Activated T-cell treated with anti-CD3 and anti-CD28 coated beads, Interleukin-2, amount 50 U/mL, for 72 hours (primary cell): ENCODE results near the gene ADGRB3. TPM values are rescaled to one million over a fixed set of nuclear protein-coding genes. Genes with fewer than 3 reads are reported as not detected.
"Not testable (repeated sequence)": the region's sequence is repeated elsewhere in the genome, so short reads cannot be mapped to it uniquely, and the experiment has no call there.

Experiments
- ATAC-seq, 2 donors: fragments of 150-1000 bp; cut with Tn5 transposase; replicated peaks in 1 of 2; 2 replicates each; pipeline ENCODE4 v1.10.0; 2021; ENCODE audit warnings: moderate library complexity in 2 of 2, mild to moderate bottlenecking in 1 of 2
- DNase-seq, 2 donors: peaks; one replicate each; pipeline ENCODE4 v3.0.0; 2021 to 2022; ENCODE audit warnings: mixed read lengths in 1 of 2
- H3K27ac Mint-ChIP-seq: one replicate; pipeline ENCODE4 v1.8.0; 2022; ENCODE audit warnings: mild to moderate bottlenecking, moderate library complexity, mixed read lengths
- H3K27me3 Mint-ChIP-seq: one replicate; pipeline ENCODE4 v1.8.0; 2022; ENCODE audit warnings: low read depth, mixed read lengths
- H3K36me3 Mint-ChIP-seq, 2 donors: one replicate each; pipeline ENCODE4 v1.8.0; 2022; ENCODE audit warnings: mixed read lengths in 2 of 2, mild to moderate bottlenecking in 1 of 2; ENCODE audit not compliant: insufficient read depth in 2 of 2
- H3K4me1 Mint-ChIP-seq: one replicate; pipeline ENCODE4 v1.8.0; 2022; ENCODE audit warnings: low read depth, mixed read lengths
- H3K4me3 Mint-ChIP-seq, 2 donors: one replicate each; pipeline ENCODE4 v1.8.0; 2022; ENCODE audit warnings: mild to moderate bottlenecking in 2 of 2, mixed read lengths in 2 of 2, moderate library complexity in 2 of 2
- H3K9me3 Mint-ChIP-seq, 2 donors: one replicate each; pipeline ENCODE4 v1.8.0; 2022; ENCODE audit warnings: mixed read lengths in 2 of 2
- total RNA-seq, 2 donors: library from RNA; stranded (reverse); gene quantifications; one replicate each; pipeline ENCODE4 v1.2.3, GENCODE V29; 2022

ADGRB3 gene
- total RNA-seq, 2 donors from 2014 or later: not detected

DNA sequence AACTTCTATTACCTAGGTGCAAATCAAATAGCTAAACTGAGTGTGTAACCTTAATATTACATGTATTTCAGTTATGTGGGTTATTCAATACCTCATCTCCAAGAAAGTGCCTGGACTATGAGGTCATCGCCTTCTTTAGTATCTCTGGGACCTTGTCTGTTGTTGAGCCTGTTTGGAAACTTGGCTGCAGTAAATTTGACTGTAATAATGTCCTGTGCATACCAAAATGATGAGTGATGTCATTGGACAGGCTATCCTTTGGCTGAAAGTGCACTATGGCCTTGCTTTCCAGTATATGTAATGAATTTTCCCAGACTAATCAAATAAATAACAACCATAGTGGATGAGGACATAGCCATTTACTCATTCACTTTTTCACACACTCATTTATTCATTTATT, 455.1 kb downstream of the ADGRB3 start:
- no peak overlapping the region for H3K4me3 Mint-ChIP-seq
- H3K9me3 Mint-ChIP-seq: peaks cover 0 to 2% of the 10 kb centered on the region in 2 donors
- H3K27ac Mint-ChIP-seq: no peak overlapping the region
- H3K36me3 Mint-ChIP-seq: no peaks in the 10 kb centered on the region
- no peaks in the 10 kb centered on the region for H3K4me1 Mint-ChIP-seq
- DNase-seq (no peak), ATAC-seq (no peak)
- H3K27me3 Mint-ChIP-seq: no peaks in the 10 kb centered on the region

DNA sequence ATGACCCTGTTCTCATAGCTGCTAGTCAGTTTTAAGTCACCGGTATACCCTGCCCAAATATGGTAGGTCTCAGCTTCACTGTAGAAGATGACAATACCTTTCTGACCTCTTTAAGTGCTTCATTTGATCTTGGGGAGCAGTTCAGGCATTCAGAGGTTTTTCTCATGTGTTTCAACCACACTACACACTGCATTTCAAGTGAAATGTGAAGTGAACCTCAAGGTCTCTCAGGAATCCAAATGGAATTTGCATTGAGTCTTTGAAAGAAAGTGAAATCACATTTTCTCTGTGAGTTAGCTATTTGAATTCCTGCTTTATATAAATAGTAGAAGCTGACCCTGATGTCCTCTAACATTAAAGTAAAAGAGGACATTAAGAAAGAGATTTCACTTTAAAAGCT, 461.6 kb downstream of the ADGRB3 start:
- Mint-ChIP-seq H3K27ac (no peak overlapping the region), H3K36me3 (no peaks in the 10 kb centered on the region), H3K4me1 (no peaks in the 10 kb centered on the region), H3K9me3 (peaks cover 1 to 2% of the 10 kb centered on the region in 2 donors), H3K4me3 (no peak overlapping the region), H3K27me3 (no peaks in the 10 kb centered on the region)
- no peak for ATAC-seq
- no peak for DNase-seq

DNA sequence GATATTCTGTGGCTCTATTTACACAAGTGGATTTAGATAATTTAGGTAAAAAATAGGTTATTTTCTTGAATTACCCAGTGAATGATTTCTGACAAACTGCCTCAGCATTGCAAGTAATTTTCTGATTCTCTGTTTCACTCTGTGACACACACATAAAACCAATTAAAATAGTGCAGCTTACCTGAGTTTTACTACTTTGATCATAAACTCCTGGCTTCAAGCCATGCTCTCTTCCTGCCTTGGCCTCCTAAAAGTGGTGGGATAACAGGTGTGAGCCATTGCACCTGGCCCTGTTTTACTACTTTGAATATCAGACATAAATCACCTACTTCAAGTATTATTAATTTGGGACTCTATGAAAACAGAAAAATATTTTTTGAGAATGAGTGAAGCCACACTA, 462.9 kb downstream of the ADGRB3 start:
- no peaks in the 10 kb centered on the region for H3K36me3 Mint-ChIP-seq
- H3K27ac Mint-ChIP-seq: no peak overlapping the region
- H3K27me3 Mint-ChIP-seq: no peaks in the 10 kb centered on the region
- no peak overlapping the region for H3K4me3 Mint-ChIP-seq
- ATAC-seq: no peak
- DNase-seq: no peak
- H3K4me1 Mint-ChIP-seq: no peaks in the 10 kb centered on the region
- H3K9me3 Mint-ChIP-seq: peaks cover 0 to 2% of the 10 kb centered on the region in 2 donors

DNA sequence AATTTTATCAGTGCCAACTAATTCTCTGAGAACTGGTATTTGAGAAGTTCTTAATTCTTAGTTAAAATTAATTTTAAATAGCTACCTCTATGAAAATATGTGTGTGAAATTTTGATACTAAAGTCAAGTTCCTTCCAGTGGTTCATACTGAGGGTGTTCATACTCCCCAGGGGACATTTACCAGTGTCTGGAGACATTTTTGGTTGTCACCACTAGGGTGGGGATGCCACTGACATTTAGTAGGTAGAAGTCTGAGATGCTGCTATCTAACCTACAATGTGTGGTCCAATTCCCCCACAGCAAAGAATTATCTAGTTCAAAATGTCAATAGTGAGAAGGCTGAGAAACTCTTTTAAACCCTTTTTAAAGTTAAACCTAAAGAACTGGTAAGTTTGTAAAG, 463.8 kb downstream of the ADGRB3 start:
- Mint-ChIP-seq H3K4me3 (no peak overlapping the region), H3K27ac (no peak overlapping the region), H3K4me1 (no peaks in the 10 kb centered on the region), H3K9me3 (peaks cover 0 to 2% of the 10 kb centered on the region in 2 donors), H3K36me3 (no peaks in the 10 kb centered on the region), H3K27me3 (no peaks in the 10 kb centered on the region)
- DNase-seq (no peak), ATAC-seq (no peak)

GRCh38 chr6:69100772-69101171, 465.7 kb downstream of the ADGRB3 start:
- DNase-seq: no peak
- peaks cover 0 to 6% of the 10 kb centered on the region in 2 donors for H3K9me3 Mint-ChIP-seq
- H3K4me1 Mint-ChIP-seq: no peaks in the 10 kb centered on the region
- H3K27ac Mint-ChIP-seq: no peak overlapping the region
- no peak overlapping the region for H3K4me3 Mint-ChIP-seq
- ATAC-seq: no peak
- no peaks in the 10 kb centered on the region for H3K36me3 Mint-ChIP-seq
- no peaks in the 10 kb centered on the region for H3K27me3 Mint-ChIP-seq

- no peak for DNase-seq
- no peak for ATAC-seq
- H3K36me3 Mint-ChIP-seq: no peaks in the 10 kb centered on the region
- H3K9me3 Mint-ChIP-seq: peaks cover 0 to 6% of the 10 kb centered on the region in 2 donors
- no peaks in the 10 kb centered on the region for H3K4me1 Mint-ChIP-seq
- no peak overlapping the region for H3K4me3 Mint-ChIP-seq
- no peak overlapping the region for H3K27ac Mint-ChIP-seq
- H3K27me3 Mint-ChIP-seq: no peaks in the 10 kb centered on the region
Measured at GRCh38 chr6:69102416-69102815, 467.3 kb downstream of the ADGRB3 start.

- Mint-ChIP-seq H3K4me1 (no peaks in the 10 kb centered on the region), H3K36me3 (no peaks in the 10 kb centered on the region), H3K9me3 (peaks cover 0 to 6% of the 10 kb centered on the region in 2 donors), H3K4me3 (no peak overlapping the region), H3K27ac (no peak overlapping the region), H3K27me3 (no peaks in the 10 kb centered on the region)
- ATAC-seq (no peak), DNase-seq (no peak)
Measured at GRCh38 chr6:69105288-69105687, 470.2 kb downstream of the ADGRB3 start.

DNA sequence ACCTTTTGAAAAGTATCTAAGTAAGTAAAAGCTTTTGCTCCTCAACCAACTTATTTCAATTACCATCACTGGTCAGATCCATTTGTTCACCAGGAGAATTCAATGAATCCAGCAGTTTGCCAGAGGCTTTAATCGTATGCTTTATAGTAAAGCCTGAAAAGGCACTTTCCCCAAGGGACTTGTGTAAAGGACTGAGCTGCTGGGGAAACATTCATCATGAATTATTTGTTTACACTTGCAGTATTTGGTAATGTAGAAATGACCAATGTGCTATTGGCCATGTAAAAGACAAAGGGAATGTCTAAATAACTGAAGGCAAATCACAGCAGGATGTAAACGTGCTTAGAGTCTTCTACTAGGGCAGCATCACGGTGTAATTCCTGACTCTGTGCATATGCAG, 471.4 kb downstream of the ADGRB3 start:
- Mint-ChIP-seq H3K4me3 (no peak overlapping the region), H3K4me1 (no peaks in the 10 kb centered on the region), H3K27me3 (no peaks in the 10 kb centered on the region), H3K9me3 (peaks cover 0 to 5% of the 10 kb centered on the region in 2 donors), H3K27ac (no peak overlapping the region), H3K36me3 (no peaks in the 10 kb centered on the region)
- DNase-seq: no peak
- no peak for ATAC-seq

- ATAC-seq (no peak), DNase-seq (no peak)
- Mint-ChIP-seq H3K27ac (no peak overlapping the region), H3K9me3 (peaks cover 0 to 1% of the 10 kb centered on the region in 2 donors), H3K36me3 (no peaks in the 10 kb centered on the region), H3K4me1 (no peaks in the 10 kb centered on the region), H3K4me3 (no peak overlapping the region), H3K27me3 (no peaks in the 10 kb centered on the region)
Measured at GRCh38 chr6:69111301-69111700, 476.2 kb downstream of the ADGRB3 start.

DNA sequence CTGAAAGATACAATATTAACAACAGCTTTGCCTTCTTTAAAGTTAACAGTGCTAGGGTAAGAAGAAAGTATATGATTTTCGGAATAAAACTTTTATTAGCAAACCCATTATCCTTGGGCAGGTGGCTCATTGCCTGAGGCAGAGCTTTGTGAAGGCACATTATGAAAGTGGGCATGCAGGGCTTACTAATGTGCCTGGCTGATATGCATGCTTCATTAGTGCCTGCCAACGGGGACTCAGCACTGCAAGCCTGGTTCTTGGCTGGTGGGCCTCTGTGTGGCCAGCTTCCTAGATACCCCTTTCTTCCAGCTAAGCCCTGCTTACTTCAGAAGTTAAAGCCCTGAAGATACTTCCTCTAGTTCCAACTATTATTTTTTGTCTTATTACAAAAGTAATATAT, 481.6 kb downstream of the ADGRB3 start:
- Mint-ChIP-seq H3K27ac (no peak overlapping the region), H3K4me3 (no peak overlapping the region), H3K9me3 (peaks cover 5 to 8% of the 10 kb centered on the region in 2 donors), H3K36me3 (peaks cover 0 to 2% of the 10 kb centered on the region in 2 donors), H3K4me1 (no peaks in the 10 kb centered on the region), H3K27me3 (no peaks in the 10 kb centered on the region)
- ATAC-seq (no peak), DNase-seq (no peak)

DNA sequence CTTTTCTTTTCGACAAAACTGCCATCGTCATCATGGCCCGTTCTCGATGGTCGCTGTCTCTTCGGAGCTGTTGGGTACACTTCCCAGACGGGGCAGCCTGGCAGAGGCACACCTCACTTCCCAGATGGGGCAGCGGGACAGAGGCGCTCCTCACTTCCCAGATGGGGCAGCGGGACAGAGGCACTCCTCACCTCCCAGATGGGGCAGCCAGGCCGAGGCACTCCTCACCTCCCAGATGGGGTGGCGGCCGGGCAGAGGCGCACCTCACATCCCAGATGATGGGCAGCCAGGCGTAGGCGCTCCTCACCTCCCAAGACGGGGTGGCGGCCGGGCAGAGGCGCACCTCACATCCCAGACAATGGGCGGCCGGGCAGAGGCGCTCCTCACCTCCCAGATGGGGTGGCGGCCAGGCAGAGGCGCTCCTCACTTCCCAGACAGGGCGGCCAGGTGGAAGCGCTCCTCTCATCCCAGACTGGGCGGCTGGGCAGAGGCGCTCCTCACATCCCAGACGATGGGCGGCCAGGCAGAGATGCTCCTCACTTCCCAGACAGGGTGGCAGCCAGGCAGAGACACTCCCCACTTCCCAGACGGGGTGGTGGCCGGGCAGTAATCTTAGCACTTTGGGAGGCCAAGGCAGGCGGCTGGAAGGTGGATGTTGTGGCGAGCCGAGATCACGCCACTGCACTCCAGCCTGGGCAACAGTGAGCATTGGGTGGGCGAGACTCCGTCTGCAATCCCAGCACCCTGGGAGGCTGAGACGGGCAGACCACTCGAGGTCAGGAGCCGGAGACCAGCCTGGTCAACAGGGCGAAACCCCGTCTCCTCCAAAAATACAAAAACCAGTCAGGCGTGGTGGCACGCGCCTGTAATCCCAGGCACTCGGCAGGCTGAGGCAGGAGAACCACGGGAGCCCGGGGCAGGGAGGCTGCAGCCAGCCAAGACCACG, 486.7 kb downstream of the ADGRB3 start:
- not testable (repeated sequence) for H3K9me3 Mint-ChIP-seq, H3K4me3 Mint-ChIP-seq, H3K4me1 Mint-ChIP-seq, DNase-seq, H3K36me3 Mint-ChIP-seq, H3K27me3 Mint-ChIP-seq, ATAC-seq, H3K27ac Mint-ChIP-seq

- Mint-ChIP-seq H3K4me1 (no peaks in the 10 kb centered on the region), H3K9me3 (peaks cover 7 to 8% of the 10 kb centered on the region in 2 donors), H3K27me3 (no peaks in the 10 kb centered on the region), H3K4me3 (no peak overlapping the region), H3K36me3 (peaks cover 0 to 2% of the 10 kb centered on the region in 2 donors), H3K27ac (no peak overlapping the region)
- ATAC-seq: no peak
- no peak for DNase-seq
Measured at GRCh38 chr6:69122407-69122773, 487.3 kb downstream of the ADGRB3 start.

- DNase-seq: no peak
- Mint-ChIP-seq H3K9me3 (peaks cover 5 to 9% of the 10 kb centered on the region in 2 donors), H3K4me3 (no peak overlapping the region), H3K4me1 (no peaks in the 10 kb centered on the region), H3K36me3 (no peaks in the 10 kb centered on the region), H3K27me3 (no peaks in the 10 kb centered on the region), H3K27ac (no peak overlapping the region)
- ATAC-seq: no peak
Measured at GRCh38 chr6:69128411-69128810, 493.3 kb downstream of the ADGRB3 start.

GRCh38 chr6:69129046-69129445, 494.0 kb downstream of the ADGRB3 start:
- DNase-seq (no peak), ATAC-seq (no peak)
- Mint-ChIP-seq H3K27me3 (no peaks in the 10 kb centered on the region), H3K9me3 (peaks cover 5 to 8% of the 10 kb centered on the region in 2 donors), H3K4me3 (no peak overlapping the region), H3K36me3 (no peaks in the 10 kb centered on the region), H3K4me1 (no peaks in the 10 kb centered on the region), H3K27ac (no peak overlapping the region)
